Measurements from ENCODE around the gene ZP3.

- TF ChIP-seq CTCF (conservative IDR thresholded peaks at IDR 0.05; ENCODE audit: low read length) = no peak
- TF ChIP-seq EZH2phosphoT487 (IDR thresholded peaks at IDR 0.05; ENCODE audit: borderline replicate concordance, low read depth, low read length) = no peak
Measured at GRCh38 chr7:76424413-76425111, at the start of gene ZP3.

Data from OCI-LY7 (cell line).